Stimulated activated CD8-positive, alpha-beta memory T cell treated with anti-CD3 and anti-CD28 coated beads, Interleukin-12 subunit alpha, Interleukin-12 subunit beta, amount 100 ng/mL, for 24 hours (primary cell): ENCODE data around the gene SLPI.

Experiments used
- DNase-seq: peaks from one replicate; pipeline ENCODE4 v3.0.0-alpha.2; 2020; ENCODE audit errors: extremely low read depth

Gene SLPI

GRCh38 chr20:45218124-45218523 is 36.2 kb downstream of the SLPI start:
- no peak for DNase-seq

- no peak for DNase-seq
These were observed 41.5 kb downstream of the SLPI start for GRCh38 chr20:45212836-45213235.

DNA sequence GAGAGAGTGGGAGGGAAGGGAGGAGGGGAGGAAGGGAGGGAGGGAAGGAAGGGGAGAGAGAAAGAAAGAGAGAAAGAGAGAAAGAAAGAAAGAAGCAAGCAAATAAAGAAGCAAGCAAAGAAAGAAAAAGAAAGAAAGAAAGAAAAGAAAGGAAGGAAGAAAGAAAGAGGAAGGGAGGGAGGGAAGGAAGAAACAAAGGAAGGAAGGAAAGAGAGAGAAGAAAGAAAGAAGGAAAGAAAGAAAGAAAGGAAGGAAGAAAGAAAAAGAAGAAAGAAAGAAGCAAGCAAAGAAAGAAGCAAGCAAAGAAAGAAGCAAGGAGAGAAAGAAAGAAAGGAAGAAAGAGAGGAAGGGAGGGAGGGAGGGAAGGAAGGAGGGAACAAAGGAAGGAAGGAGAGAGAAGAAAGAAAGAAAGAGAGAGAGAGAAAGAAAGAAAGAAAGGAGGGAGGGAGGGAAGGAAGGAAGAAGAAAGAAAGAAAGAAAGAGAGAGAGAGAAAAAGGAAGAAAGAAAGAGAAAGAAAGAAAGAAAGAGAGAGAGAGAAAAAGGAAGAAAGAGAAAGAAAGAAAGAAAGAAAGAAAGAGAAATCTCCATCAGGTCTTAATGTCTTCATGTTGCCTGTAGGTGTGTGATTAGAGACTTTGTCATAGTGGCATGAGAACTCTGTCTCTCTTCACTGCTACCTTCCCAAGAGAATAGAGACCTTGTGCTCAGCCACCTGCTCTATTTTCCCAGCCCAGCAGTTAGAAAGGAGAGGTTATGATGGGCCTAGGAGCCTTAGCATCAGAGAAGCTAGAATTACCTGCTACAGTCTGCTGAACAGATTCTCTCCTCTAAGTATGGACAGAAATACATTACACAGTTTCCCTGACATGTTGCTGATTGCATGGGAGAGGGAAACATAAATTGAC is 42.5 kb downstream of the SLPI start:
- no peak for DNase-seq

- DNase-seq: no peak
These were observed 44.4 kb downstream of the SLPI start for GRCh38 chr20:45209924-45210323.

DNA sequence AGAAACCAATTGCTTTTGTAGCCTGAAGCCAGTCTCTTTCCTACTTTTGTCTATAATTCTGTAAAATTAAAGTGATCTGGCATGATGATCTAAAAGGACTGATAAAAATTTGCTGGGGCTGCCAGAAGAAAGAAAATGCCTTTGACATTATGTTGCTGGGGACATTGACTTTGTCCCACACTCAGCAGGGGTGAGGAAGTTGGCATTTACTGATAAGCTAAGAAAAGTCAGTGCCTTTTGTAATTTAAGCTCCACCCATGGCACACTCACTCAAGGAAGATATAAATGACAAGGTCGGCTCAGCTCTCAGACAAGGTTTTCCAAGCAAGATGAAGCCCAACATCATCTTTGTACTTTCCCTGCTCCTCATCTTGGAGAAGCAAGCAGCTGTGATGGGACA is 47.6 kb downstream of the SLPI start, which contains the start of gene SEMG1:
TSS of gene SEMG1 (plus strand) at position 309 of the 400 bp plus-strand sequence. CDS start at position 330, 21 bp downstream.
- no peak for DNase-seq
